IMR-90 (cell line): ENCODE results near the gene CNTN4. TPM values are rescaled to one million over a fixed set of nuclear protein-coding genes. Genes with fewer than 3 reads are reported as not detected.

Experiments
- ATAC-seq: fragments of 200-7000 bp; cut with Tn5 transposase; 2 replicates; pipeline ENCODE4 v1.9.1; 2020; ENCODE audit warnings: low read depth, mild to moderate bottlenecking, moderate library complexity
- BruUV-seq: library from RNA; stranded (reverse); fragments of 400-500 nt; replicated peaks from 2 replicates; lab custom pipeline; 2021; lab: Mats Ljungman, UMichigan
- CTCF ChIA-PET: fragments of 300-600 bp; formaldehyde crosslinking; extraction: SDS; loops from one replicate; lab custom pipeline; 2021; ENCODE audit warnings: antibody characterized with exemption; lab: Yijun Ruan, JAX
- POLR2A ChIA-PET: fragments of 300-600 bp; sonication (Branson Sonifier 250); formaldehyde crosslinking; loops from one replicate; lab custom pipeline; 2022; ENCODE audit warnings: antibody characterized with exemption; ENCODE audit not compliant: unreplicated experiment; lab: Charles Lee
- DNase-seq: peaks from one replicate; pipeline ENCODE4 v3.0.0; 2013
- H2AFZ ChIP-seq: replicated peaks from 2 replicates; pipeline ENCODE3; 2013; ENCODE audit warnings: low read length, mild to moderate bottlenecking; ENCODE audit not compliant: poor library complexity
- H2AK5ac ChIP-seq: 2 replicates; pipeline ENCODE4 v1.6.1; 2013; ENCODE audit warnings: low read depth, low read length, inconsistent platforms
- H2AK9ac ChIP-seq: replicated peaks from 2 replicates; pipeline ENCODE3; 2013; ENCODE audit warnings: mild to moderate bottlenecking, low read depth, low read length, moderate library complexity; ENCODE audit not compliant: poor library complexity
- H2BK120ac ChIP-seq: 2 replicates; pipeline ENCODE4 v1.6.1; 2013; ENCODE audit warnings: low read depth, low read length, inconsistent platforms
- H2BK15ac ChIP-seq: 3 replicates; pipeline ENCODE4 v1.6.1; 2013; ENCODE audit warnings: low read depth, low read length, inconsistent platforms
- H2BK20ac ChIP-seq: 2 replicates; pipeline ENCODE4 v1.6.1; 2013; ENCODE audit warnings: low read depth, mild to moderate bottlenecking, inconsistent platforms, low read length, moderate library complexity
- H2BK5ac ChIP-seq: 2 replicates; pipeline ENCODE4 v1.6.1; 2013; ENCODE audit warnings: mild to moderate bottlenecking, low read depth, low read length, inconsistent platforms; ENCODE audit not compliant: poor library complexity, severe bottlenecking
- H3K14ac ChIP-seq: replicated peaks from 2 replicates; pipeline ENCODE4 v1.6.1; 2013; ENCODE audit warnings: low read depth, low read length, inconsistent platforms
- H3K18ac ChIP-seq: 2 replicates; pipeline ENCODE4 v1.6.1; 2013; ENCODE audit warnings: low read depth, low read length, control low read depth
- H3K23ac ChIP-seq: 2 replicates; pipeline ENCODE4 v1.6.1; 2013; ENCODE audit warnings: low read depth, low read length, inconsistent platforms
- H3K27ac ChIP-seq: 2 replicates; pipeline ENCODE4 v1.5.1; 2013; ENCODE audit warnings: mild to moderate bottlenecking, control low read depth, low read length; ENCODE audit not compliant: insufficient read depth
- H3K27me3 ChIP-seq: 2 replicates; pipeline ENCODE4 v1.6.1; 2013; ENCODE audit warnings: low read length; ENCODE audit not compliant: control insufficient read depth, insufficient read depth
- H3K36me3 ChIP-seq: 2 replicates; pipeline ENCODE4 v1.6.1; 2013; ENCODE audit warnings: low read length, mixed read lengths; ENCODE audit not compliant: control insufficient read depth, insufficient read depth
- H3K4ac ChIP-seq: 2 replicates; pipeline ENCODE4 v1.6.1; 2013; ENCODE audit warnings: low read depth, low read length, inconsistent platforms
- H3K4me1 ChIP-seq: 2 replicates; pipeline ENCODE4 v1.6.1; 2013; ENCODE audit warnings: low read length, mixed read lengths; ENCODE audit not compliant: control insufficient read depth, insufficient read depth
- H3K4me2 ChIP-seq: 2 replicates; pipeline ENCODE4 v1.6.1; 2013; ENCODE audit warnings: low read depth, mild to moderate bottlenecking, control low read depth, low read length, moderate library complexity
- H3K4me3 ChIP-seq: 2 replicates; pipeline ENCODE4 v1.5.1; 2013; ENCODE audit warnings: low read depth, mild to moderate bottlenecking, control low read depth, low read length, moderate library complexity; ENCODE audit not compliant: insufficient read depth
- H3K56ac ChIP-seq: 2 replicates; pipeline ENCODE4 v1.6.1; 2013; ENCODE audit warnings: low read length, inconsistent platforms; ENCODE audit not compliant: insufficient read depth; ENCODE audit errors: extremely low read depth
- H3K79me1 ChIP-seq, 2 experiments: 2 replicates each; pipeline ENCODE4 v1.6.1; 2013; ENCODE audit warnings: low read length in 2 of 2, inconsistent platforms in 1 of 2, low read depth in 1 of 2
- H3K9ac ChIP-seq: 2 replicates; pipeline ENCODE4 v1.6.1; 2013; ENCODE audit warnings: low read depth, low read length, control low read depth
- H3K9me1 ChIP-seq: 2 replicates; pipeline ENCODE4 v1.6.1; 2013; ENCODE audit warnings: low read length, inconsistent platforms; ENCODE audit not compliant: insufficient read depth
- H3K9me3 ChIP-seq: 2 replicates; pipeline ENCODE4 v1.6.1; 2013; ENCODE audit warnings: low read length; ENCODE audit not compliant: control insufficient read depth, insufficient read depth
- H4K20me1 ChIP-seq: 2 replicates; pipeline ENCODE4 v1.6.1; 2013; ENCODE audit warnings: low read length, inconsistent platforms; ENCODE audit not compliant: insufficient read depth
- H4K5ac ChIP-seq: 2 replicates; pipeline ENCODE4 v1.6.1; 2013; ENCODE audit warnings: mild to moderate bottlenecking, low read depth, low read length, control low read depth
- H4K8ac ChIP-seq, 2 experiments: 2 replicates each; pipeline ENCODE4 v1.6.1; 2013; ENCODE audit warnings: low read depth in 2 of 2, low read length in 2 of 2, control low read depth in 1 of 2, inconsistent platforms in 1 of 2
- H4K91ac ChIP-seq: 2 replicates; pipeline ENCODE4 v1.6.1; 2013; ENCODE audit warnings: low read depth, low read length, inconsistent platforms; ENCODE audit not compliant: insufficient read depth
- BHLHE40 ChIP-seq: fragments of 150-350 bp; IDR thresholded peaks from 2 replicates; pipeline ENCODE4 v1.6.1; 2016; ENCODE audit warnings: mild to moderate bottlenecking, low read depth, low read length
- CEBPB ChIP-seq: IDR thresholded peaks from 2 replicates; pipeline ENCODE4 v1.6.1; 2012; ENCODE audit warnings: low read depth, low read length, improper control_type of control experiment
- CHD1 ChIP-seq: IDR thresholded peaks from 2 replicates; pipeline ENCODE4 v1.6.1; 2012; ENCODE audit warnings: low read depth, low read length, improper control_type of control experiment
- CTCF ChIP-seq: conservative IDR thresholded peaks from 2 replicates; pipeline ENCODE4 v1.5.1; 2012; ENCODE audit warnings: mild to moderate bottlenecking, low read depth, low read length, improper control_type of control experiment
- ELK1 ChIP-seq: fragments of 150-350 bp; IDR thresholded peaks from 2 replicates; pipeline ENCODE4 v1.6.1; 2016; ENCODE audit warnings: low read depth, mild to moderate bottlenecking, low read length, moderate library complexity, borderline replicate concordance
- FOS ChIP-seq: fragments of 150-350 bp; IDR thresholded peaks from 2 replicates; pipeline ENCODE4 v1.6.1; 2016; ENCODE audit warnings: low read depth, low read length
- MAFK ChIP-seq: IDR thresholded peaks from 2 replicates; pipeline ENCODE4 v1.6.1; 2012; ENCODE audit warnings: low read depth, low read length, improper control_type of control experiment
- MAZ ChIP-seq: IDR thresholded peaks from 2 replicates; pipeline ENCODE4 v1.6.1; 2012; ENCODE audit warnings: low read depth, mild to moderate bottlenecking, low read length, improper control_type of control experiment, moderate library complexity, borderline replicate concordance
- MXI1 ChIP-seq: IDR thresholded peaks from 2 replicates; pipeline ENCODE4 v1.6.1; 2012; ENCODE audit warnings: low read depth, mild to moderate bottlenecking, low read length, moderate library complexity, borderline replicate concordance
- NFE2L2 ChIP-seq: fragments of 150-350 bp; IDR thresholded peaks from 2 replicates; pipeline ENCODE4 v1.6.1; 2016; ENCODE audit warnings: low read depth, mild to moderate bottlenecking, low read length
- POLR2A ChIP-seq: IDR thresholded peaks from 2 replicates; pipeline ENCODE4 v1.6.1; 2012; ENCODE audit warnings: mild to moderate bottlenecking, low read depth, low read length
- RAD21 ChIP-seq: IDR thresholded peaks from 2 replicates; pipeline ENCODE4 v1.6.1; 2012; ENCODE audit warnings: low read length, improper control_type of control experiment
- RCOR1 ChIP-seq: IDR thresholded peaks from 2 replicates; pipeline ENCODE4 v1.6.1; 2012; ENCODE audit warnings: mild to moderate bottlenecking, low read length, improper control_type of control experiment; ENCODE audit not compliant: insufficient replicate concordance
- RFX5 ChIP-seq: IDR thresholded peaks from 2 replicates; pipeline ENCODE4 v1.8.0; 2012; ENCODE audit warnings: low read depth, mild to moderate bottlenecking, low read length, moderate library complexity
- SMC3 ChIP-seq: fragments of 150-350 bp; IDR thresholded peaks from 2 replicates; pipeline ENCODE4 v1.6.1; 2016; ENCODE audit warnings: low read depth, mild to moderate bottlenecking, antibody characterized with exemption, low read length, moderate library complexity
- USF2 ChIP-seq: fragments of 150-350 bp; IDR thresholded peaks from 2 replicates; pipeline ENCODE4 v1.6.1; 2017; ENCODE audit warnings: mild to moderate bottlenecking, antibody characterized with exemption, low read length, low read depth
- WGBS, 2 experiments: methylation state at CpG; one replicate each; pipeline versions ENCODE4 v1.1.5 to v1.1.7; 2013; ENCODE audit warnings: missing lambda C conversion rate in 2 of 2; ENCODE audit not compliant: insufficient read length in 1 of 2; ENCODE audit errors: extremely low coverage in 2 of 2; 5-methylcytosine and 5-hydroxymethylcytosine counted together
- dilution Hi-C: fragments of 300-500 bp; cut with HindIII; formaldehyde crosslinking; loops from one replicate; pipeline ENCODE4 v1.14.3; 2018; ENCODE audit warnings: low sequenced_read_pairs; ENCODE audit not compliant: unreplicated experiment
- in situ Hi-C: fragments of 300-500 bp; cut with MboI; formaldehyde crosslinking; loops from 3 replicates; pipeline ENCODE4 v1.14.3; 2019; ENCODE audit warnings: low sequenced_read_pairs, inconsistent platforms, mixed read lengths
- intact Hi-C: fragments of 100-400 bp; cut with micrococcal nuclease; formaldehyde crosslinking; loops from 2 replicates; pipeline ENCODE4 v1.10.0; 2022
- polyA plus RNA-seq, 3 experiments: library from polyadenylated mRNA; depleted of rRNA; stranded (reverse); fragments of >200 nt; gene quantifications; 2 replicates each; pipeline ENCODE4 v1.2.3, GENCODE V29; 2012; ENCODE audit warnings: low replicate concordance in 1 of 3
- total RNA-seq: library from RNA; depleted of rRNA; stranded (reverse); fragments of >200 nt; gene quantifications from 2 replicates; pipeline ENCODE4 v1.2.3, GENCODE V29; 2012

CNTN4 gene
- total and polyA plus RNA-seq, 2 of the 4 experiments (the other 2 are of a cell fraction): under 0.01 TPM; not detected in 1

- no peaks in the 10 kb centered on the region for H3K79me1 ChIP-seq
- in situ Hi-C loops: no loop called here
- H3K36me3 ChIP-seq: no peaks in the 10 kb centered on the region
- H4K5ac ChIP-seq: no peak overlapping the region
- H2BK20ac ChIP-seq: no peak overlapping the region
- H2AK5ac ChIP-seq: no peak overlapping the region
- no peak overlapping the region for H3K27ac ChIP-seq
- BruUV-seq: no TSS peak
- H2AK9ac ChIP-seq: no peak overlapping the region
- no peak overlapping the region for H3K4me2 ChIP-seq
- no peak overlapping the region for H4K91ac ChIP-seq
- CTCF ChIA-PET: no interaction called here
- POLR2A ChIA-PET: no interaction called here
- H4K8ac ChIP-seq: no peak overlapping the region
- dilution Hi-C loops: no loop called here
- H3K4me1 ChIP-seq: no peaks in the 10 kb centered on the region
- H3K4me3 ChIP-seq: no peak overlapping the region
- no peak overlapping the region for H2BK120ac ChIP-seq
- 0% methylated on average over 1 of the region's 3 CpGs; no CpG with 5 or more reads in 1 of the 2 experiments for whole genome bisulfite sequencing, 2 experiments
- no peak overlapping the region for H3K14ac ChIP-seq
- no peak for ATAC-seq
- no peak overlapping the region for H3K9ac ChIP-seq
- H3K4ac ChIP-seq: no peak overlapping the region
- no peak overlapping the region for H2BK5ac ChIP-seq
- TF ChIP-seq USF2 (no peak), NFE2L2 (no peak), BHLHE40 (no peak), MAZ (no peak), RFX5 (no peak), ELK1 (no peak), POLR2A (no peak), RCOR1 (no peak), MXI1 (no peak), CEBPB (no peak), CTCF (no peak), FOS (no peak), CHD1 (no peak), SMC3 (no peak), RAD21 (no peak), MAFK (no peak)
- H3K27me3 ChIP-seq: no peaks in the 10 kb centered on the region
- no peaks in the 10 kb centered on the region for H4K20me1 ChIP-seq
- H2BK15ac ChIP-seq: no peak overlapping the region
- peaks cover 6% of the 10 kb centered on the region for H3K9me3 ChIP-seq
- no peak overlapping the region for H2AFZ ChIP-seq
- no peak overlapping the region for H3K18ac ChIP-seq
- DNase-seq: no peak
- H3K23ac ChIP-seq: no peak overlapping the region
- no peak overlapping the region for H3K56ac ChIP-seq
- intact Hi-C loops: no loop called here
- no peaks in the 10 kb centered on the region for H3K9me1 ChIP-seq
Measured at GRCh38 chr3:2826453-2826852, 727.8 kb downstream of the CNTN4 start.
